ENCODE data around the gene RANBP9. TPM values are rescaled to one million over a fixed set of nuclear protein-coding genes. Genes with fewer than 3 reads are reported as not detected.

Gene RANBP9
- total RNA-seq (2014; rRNA removed; shearing (Covaris generic)), result 15.7 and 18.7 TPM in 2 replicates

- peak; percentile 77 for DNase-seq (ENCODE audit: low spot score)
Measured at GRCh38 chr6:13711733-13712598, at the start of gene RANBP9. Gene RANBP9, minus strand, starts transcription at chr6:13711835. Its CDS starts 330 bp downstream, at chr6:13711505.

GRCh38 chr6:13760307-13761304, 49.0 kb upstream of the RANBP9 start:
- no peak for DNase-seq (ENCODE audit: low spot score)

GRCh38 chr6:13759025-13759424, 47.4 kb upstream of the RANBP9 start:
- DNase-seq (ENCODE audit: low spot score), result no peak

- no peak for DNase-seq (ENCODE audit: low spot score)
Measured at GRCh38 chr6:13754644-13755043, 43.0 kb upstream of the RANBP9 start.

- DNase-seq (ENCODE audit: low spot score), result no peak
Measured at GRCh38 chr6:13743736-13744127, 32.1 kb upstream of the RANBP9 start.

GRCh38 chr6:13742961-13743735, 31.5 kb upstream of the RANBP9 start:
- no peak for DNase-seq (ENCODE audit: low spot score)

- no peak for DNase-seq (ENCODE audit: low spot score)
Measured at GRCh38 chr6:13741365-13741764, 29.7 kb upstream of the RANBP9 start.

GRCh38 chr6:13735031-13735430, 23.4 kb upstream of the RANBP9 start:
- DNase-seq (ENCODE audit: low spot score), result no peak

GRCh38 chr6:13733178-13733887, 21.7 kb upstream of the RANBP9 start:
- DNase-seq (ENCODE audit: low spot score), result peak; percentile 56

GRCh38 chr6:13730704-13731103, 19.1 kb upstream of the RANBP9 start:
- no peak for DNase-seq (ENCODE audit: low spot score)

GRCh38 chr6:13729891-13730290, 18.3 kb upstream of the RANBP9 start:
- no peak for DNase-seq (ENCODE audit: low spot score)

- DNase-seq (ENCODE audit: low spot score), result peak; percentile 55
Measured at GRCh38 chr6:13725570-13725969, 13.9 kb upstream of the RANBP9 start.

GRCh38 chr6:13725052-13725451, 13.4 kb upstream of the RANBP9 start:
- no peak for DNase-seq (ENCODE audit: low spot score)

- peak; percentile 63 for DNase-seq (ENCODE audit: low spot score)
Measured at GRCh38 chr6:13724182-13724581, 12.5 kb upstream of the RANBP9 start.

GRCh38 chr6:13722880-13723279, 11.2 kb upstream of the RANBP9 start:
- no peak for DNase-seq (ENCODE audit: low spot score)

GRCh38 chr6:13718123-13718458, 6.5 kb upstream of the RANBP9 start:
- no peak for DNase-seq (ENCODE audit: low spot score)

- no peak for DNase-seq (ENCODE audit: low spot score)
Measured at GRCh38 chr6:13716955-13717295, 5.3 kb upstream of the RANBP9 start.

GRCh38 chr6:13716225-13716954, 4.8 kb upstream of the RANBP9 start:
- DNase-seq (ENCODE audit: low spot score), result no peak

GRCh38 chr6:13715444-13715883, 3.8 kb upstream of the RANBP9 start:
- no peak for DNase-seq (ENCODE audit: low spot score)

- no peak for DNase-seq (ENCODE audit: low spot score)
Measured at GRCh38 chr6:13712599-13712898, 914 bp upstream of the RANBP9 start.

GRCh38 chr6:13711324-13711732, 307 bp downstream of the RANBP9 start:
- DNase-seq (ENCODE audit: low spot score), result no peak

All from H4 (cell line).